HG03060 (cell line): ENCODE data around the gene SUPT7L.
"Not testable (repeated sequence)": the region's sequence is repeated elsewhere in the genome, so short reads cannot be mapped to it uniquely, and the experiment has no call there.

ENCODE experiments used
- ATAC-seq: cut with Tn5 transposase; IDR thresholded peaks from one replicate; pipeline ENCODE4 v1.9.1; 2021; ENCODE audit warnings: low read depth, moderate number of reproducible peaks; ENCODE audit not compliant: unreplicated experiment

The SUPT7L gene

DNA sequence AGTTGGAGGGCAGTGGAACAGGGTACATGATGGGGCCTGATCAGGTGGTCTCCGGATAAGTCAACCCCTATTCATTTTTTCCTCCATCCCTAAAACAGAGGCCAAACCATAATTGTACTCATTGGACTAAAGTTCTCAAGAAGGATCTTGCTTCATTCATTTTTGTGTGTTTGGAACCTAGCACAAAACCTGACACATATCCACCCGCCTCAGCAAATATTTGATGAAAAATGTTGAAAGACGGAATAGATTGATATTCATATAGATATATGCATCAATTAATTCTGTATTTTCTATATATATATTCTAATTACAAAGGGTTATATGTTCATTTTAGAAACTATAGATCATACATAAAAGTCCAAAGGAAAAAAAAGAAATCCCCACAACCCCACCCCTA lies 22.2 kb upstream of the SUPT7L start:
- ATAC-seq: no peak

DNA sequence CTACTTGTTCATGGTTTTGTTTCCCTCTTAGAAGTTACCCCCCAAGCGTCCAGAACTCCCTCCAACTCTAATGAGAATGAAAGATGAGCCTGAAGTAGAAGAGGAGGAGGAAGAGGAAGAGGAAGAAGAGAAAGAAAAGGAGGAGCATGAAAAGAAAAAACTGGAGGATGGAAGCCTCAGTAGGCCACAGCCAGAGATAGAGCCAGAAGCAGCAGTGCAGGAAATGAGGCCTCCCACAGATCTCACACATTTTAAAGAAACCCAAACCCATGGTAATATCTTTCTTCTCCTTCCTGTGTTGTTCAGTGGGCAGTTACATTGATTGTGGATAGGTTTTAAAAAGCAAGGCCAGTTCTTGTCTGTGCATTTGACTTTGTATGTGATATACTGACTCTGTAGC lies 21.6 kb upstream of the SUPT7L start:
- ATAC-seq: not testable (repeated sequence)

DNA sequence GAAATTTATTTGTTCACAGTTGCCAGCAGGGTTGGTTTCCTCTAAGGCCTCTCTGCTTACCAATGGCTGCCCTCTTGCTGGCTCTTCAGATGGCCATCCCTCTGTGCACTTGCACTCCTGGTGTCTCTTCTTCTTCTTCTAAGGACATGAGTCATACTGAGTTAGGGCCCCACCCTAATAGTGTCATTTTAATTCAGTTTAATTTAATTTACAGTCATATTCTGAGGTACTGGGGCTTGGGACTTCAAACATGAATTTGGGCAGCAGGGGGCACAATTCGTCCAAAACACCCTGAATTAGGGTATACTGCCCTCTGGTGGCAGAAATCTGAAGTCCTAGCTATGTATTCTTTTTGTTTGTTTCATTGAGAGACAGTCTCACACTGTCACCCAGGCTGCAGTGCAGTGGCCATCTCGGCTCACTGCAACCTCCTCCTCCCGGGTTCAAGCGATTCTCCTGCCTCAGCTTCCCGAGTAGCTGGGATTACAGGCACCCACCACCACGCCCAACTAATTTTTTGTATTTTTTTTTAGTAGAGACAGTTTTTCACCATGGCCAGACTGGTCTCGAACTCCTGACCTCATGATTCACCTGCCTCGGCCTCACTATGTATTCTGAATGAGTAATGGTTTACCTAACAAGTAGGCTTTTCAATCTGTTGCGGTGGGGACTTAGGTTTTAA lies 20.1 kb upstream of the SUPT7L start:
- no peak for ATAC-seq

DNA sequence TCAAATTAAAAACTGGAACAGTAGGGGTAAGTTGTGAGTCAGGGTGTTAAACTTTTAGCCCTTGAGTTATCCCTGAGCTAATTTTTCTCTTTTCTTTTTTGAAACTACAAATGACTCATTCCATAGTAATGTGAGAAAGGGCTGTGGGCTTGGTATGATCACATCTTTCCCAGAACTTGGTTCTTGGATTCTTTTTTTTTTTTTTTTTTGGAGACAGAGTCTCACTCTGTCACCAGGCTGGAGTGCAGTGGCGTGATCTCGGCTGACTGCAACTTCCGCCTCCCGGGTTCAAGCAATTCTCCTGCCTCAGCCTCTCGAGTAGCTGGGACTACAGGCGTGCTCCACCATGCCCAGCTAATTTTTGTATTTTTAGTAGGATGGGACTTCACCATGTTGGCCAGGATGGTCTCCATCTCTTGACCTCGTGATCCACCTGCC lies 18.9 kb upstream of the SUPT7L start:
- not testable (repeated sequence) for ATAC-seq

DNA sequence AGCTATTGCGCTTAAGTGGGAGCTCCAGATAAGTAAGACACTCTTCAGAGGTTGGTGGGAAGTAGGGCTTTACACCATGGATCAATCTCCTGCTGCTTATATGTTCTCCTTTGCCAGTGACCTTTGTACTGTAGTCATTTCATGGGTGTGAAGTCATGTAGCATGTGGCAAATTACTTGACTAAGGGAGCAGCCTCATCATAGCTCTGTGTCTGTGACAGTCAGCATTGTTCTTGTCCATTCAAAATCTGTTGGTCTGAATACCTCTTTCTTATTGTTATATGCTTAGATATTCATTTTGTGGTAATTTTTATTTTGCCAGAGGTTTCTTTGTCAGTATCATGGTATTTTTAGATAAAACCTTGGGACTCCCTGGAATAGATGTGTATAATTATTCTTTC lies 18.4 kb upstream of the SUPT7L start:
- no peak for ATAC-seq

DNA sequence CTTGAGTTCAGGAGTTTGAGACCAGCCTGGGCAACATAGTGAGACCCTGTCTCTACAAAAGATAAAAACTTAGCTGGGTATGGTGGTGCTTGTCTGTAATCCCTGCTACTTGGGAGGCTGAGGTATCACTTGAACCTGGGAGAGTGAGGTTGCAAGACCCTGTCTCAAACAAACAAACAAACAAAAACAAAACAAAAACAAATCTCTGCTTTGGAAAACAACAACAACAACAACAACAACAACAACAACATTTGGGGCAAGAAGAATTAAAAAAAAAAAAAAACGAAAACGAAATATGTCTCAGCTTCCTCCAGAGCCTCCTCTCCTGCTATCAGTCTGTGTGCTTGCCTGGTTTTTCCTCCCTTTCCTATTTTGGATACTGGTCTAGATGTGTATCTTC lies 17.2 kb upstream of the SUPT7L start:
- ATAC-seq: no peak

DNA sequence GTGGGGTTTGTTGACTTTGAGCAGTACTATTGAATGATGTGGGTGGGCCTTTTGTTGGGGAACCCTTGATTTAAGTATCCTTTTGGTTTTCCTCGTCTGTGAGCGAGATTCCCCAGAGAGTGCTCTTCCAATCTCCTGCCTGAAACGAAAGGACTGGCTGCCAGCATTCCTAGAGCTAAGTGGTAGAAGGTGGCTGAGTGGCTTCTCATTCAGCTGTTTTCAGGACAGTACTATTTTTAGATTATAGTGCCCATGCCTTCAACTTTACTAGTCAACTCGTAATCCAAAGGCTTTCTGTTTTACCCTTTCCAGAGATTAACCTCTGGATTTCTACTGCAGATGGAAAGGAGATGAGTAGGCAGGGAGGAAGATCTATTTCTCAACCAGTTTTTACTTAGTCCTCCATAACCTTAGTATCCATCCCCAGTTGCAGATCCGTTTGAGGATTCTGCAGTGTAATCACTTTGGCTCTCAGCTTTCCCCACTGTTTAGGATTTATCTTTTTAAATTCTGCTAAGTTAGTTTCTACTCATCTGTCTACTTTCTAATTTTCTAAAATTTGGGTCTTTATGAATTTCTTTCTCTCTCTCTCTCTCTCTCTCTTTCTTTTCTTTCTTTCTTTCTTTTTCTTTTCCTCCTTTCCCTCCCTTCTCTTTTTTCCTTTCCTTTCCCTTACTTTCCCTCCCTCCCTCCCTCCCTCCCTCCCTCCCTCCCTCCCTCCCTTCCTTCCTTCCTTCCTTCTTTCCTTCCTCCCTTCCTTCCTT lies 9.5 kb upstream of the SUPT7L start:
- no peak for ATAC-seq

DNA sequence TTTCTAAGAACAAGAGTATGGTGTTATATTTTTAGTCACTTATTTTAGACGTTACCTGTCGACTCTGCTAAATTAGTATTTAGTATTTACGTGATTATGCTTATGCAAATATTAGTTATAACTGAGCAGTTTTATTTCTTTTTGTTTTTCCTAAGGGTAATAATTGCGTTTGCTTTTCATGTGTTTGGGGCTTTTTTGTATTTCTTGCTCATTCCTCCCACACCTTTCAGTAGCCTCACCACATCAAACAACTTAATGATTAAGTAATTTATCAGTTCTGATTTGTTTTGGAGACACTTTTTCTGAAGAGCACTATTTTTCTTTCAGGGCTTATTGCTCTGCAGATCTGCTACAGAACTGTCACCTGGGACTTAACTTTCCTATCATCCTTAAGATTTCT lies 7.8 kb upstream of the SUPT7L start:
- ATAC-seq: no peak

DNA sequence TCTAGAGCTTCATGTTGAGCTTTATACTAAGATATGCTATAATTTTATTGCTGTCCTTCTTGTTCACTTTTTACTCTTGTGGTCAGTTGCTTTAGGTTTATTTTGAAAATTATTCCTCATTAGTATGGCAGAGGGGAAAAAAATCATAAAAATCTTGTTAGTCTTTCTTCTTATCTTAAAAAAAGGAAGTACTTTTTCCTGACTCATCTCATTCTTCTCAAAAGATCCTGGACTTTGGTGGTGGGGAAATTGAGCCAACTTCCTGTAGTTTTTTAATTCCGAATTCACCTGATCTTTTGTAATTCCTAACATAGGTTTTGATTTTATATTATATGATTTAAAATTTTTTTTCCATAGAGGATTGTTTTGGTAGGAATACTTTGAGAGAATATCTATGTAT lies 4.0 kb upstream of the SUPT7L start:
- ATAC-seq: no peak

DNA sequence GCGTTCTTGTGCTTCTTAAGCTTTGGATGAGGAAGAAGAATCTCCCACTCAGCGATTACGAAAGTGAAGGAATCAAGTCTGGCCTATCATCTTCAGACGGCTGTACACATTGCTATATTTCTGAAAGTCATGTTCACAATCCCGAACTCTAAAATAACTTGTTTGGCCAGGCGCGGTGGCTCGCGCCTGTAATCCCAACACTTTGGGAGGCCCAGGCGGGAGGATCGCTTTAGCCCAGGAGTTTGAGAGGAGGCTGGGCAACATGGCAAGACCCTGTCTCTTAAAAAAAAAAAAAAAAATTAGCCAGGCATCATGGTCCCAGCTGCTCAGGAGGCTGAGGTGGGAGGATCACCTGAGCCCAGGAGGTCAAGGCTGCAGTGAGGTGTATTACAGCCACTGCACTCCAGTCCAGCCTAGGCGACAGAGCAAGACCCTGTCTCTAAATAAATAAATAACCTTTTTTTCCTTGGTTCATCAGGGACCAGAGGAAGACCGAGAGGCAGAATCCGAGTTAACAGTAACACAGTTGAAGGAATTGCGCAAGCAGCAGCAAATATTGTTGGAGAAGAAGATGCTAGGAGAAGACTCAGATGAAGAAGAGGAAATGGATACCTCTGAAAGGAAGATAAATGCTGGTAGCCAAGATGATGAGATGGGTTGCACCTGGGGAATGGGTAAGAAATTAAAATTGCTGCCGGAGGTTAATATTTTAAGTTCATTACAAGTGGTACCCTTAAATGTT lies 1.4 kb upstream of the SUPT7L start:
- no peak for ATAC-seq

DNA sequence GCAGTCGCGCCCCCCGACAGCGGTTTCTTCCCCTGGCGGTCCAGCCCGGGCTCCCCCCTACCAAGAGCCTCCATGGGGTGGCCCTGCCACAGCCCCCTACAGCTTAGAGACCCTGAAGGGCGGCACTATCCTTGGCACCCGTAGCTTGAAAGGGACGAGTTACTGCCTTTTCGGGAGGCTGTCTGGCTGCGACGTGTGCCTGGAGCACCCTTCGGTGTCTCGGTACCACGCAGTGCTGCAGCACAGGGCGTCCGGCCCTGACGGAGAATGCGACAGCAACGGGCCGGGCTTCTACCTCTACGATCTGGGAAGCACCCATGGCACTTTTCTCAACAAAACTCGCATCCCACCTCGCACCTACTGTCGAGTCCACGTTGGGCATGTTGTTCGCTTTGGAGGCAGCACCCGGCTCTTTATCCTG lies 750 bp upstream of the SUPT7L start:
- ATAC-seq: no peak

DNA sequence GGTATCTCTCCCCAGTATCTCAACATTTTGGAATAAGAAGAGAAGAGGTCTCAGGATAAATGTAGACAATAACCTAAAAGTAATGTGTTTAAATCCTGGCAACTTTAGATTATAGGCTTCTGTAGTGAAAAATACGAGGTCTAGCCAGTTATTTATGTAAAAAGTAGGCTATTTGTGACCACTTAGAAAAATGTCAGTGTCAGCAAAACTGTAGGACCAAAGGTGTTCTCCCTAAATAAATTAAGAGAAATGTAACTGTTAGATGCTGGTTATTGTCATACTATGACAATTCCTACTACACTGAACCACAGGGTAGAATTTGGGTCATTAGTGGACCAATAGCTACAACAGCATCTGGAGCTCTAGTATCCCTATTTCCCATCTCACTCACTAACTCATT lies 2.0 kb downstream of the SUPT7L start:
- no peak for ATAC-seq

DNA sequence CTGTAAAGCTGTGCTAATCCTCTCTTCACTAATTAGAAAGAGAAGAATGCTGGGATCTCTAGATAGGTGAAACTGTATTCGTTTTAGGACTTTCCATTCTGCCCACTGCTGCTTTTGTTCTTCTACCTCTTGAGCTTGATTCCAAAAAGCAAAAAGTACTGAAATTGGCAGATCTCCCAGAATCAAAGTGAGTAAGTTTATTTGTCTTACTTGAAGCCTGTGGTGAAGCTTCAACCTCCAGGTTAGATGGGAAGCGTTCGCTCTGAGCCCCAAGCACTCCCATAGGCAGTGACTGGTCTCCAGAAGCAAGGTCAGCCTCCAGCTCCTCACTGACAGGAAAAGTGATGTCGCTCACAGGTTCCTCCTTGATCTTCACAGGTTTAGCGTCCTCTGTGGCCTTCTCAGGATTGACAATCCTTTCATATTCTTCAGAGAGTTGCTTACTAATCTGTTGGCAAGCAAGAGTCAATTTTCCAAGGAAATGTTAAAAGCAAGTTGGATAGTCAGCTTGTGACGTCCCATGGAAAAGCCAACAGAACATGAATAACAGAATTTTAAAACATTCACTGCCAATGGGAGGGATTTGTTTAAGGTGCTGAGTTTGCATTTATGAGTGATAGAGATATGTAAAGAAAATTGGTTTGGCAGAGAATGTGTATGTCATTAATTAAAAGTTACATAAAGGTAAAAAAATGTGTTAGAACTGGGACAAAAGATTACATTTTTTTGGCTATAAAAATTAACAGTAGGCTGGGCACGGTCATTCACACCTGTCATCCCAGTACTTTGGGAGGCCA lies 8.1 kb downstream of the SUPT7L start:
- no peak for ATAC-seq

DNA sequence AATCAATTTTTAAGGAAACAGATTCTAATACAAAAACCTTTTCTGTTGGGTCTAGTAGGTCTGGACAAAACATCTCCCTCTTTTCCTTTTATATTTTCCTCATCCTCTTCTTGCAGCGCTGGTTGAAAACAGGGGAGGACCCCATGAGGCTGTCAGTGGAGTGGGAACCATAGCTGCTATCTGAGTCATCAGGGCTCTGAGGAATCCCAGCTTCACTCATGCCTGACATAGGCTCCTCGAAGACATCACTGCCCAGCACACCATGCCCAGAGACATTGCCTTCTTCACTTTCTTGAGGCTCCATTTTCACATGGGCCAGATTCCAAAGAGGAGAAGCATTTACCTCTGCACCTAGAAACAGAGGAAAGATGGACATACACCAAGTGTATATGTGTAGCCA lies 10.0 kb downstream of the SUPT7L start:
- ATAC-seq: no peak

DNA sequence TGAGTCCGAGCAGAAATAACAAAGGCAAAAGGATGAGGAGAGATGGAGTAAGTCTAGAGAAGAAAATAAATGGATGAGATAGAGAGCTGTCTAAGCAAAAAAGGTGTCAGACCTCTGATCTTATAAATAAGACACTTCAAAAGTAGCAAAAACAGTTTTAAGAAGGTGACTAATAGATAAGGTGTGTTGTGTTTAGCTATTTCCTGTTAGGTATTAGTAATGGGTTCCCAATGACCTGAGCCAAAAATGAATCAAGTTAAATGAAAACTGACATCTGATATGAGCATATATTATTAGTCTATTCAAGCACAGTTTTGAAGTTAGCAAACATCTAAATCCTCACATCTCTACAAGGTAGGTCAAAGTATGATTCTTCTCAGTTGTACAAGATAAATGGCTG lies 10.6 kb downstream of the SUPT7L start:
- no peak for ATAC-seq

DNA sequence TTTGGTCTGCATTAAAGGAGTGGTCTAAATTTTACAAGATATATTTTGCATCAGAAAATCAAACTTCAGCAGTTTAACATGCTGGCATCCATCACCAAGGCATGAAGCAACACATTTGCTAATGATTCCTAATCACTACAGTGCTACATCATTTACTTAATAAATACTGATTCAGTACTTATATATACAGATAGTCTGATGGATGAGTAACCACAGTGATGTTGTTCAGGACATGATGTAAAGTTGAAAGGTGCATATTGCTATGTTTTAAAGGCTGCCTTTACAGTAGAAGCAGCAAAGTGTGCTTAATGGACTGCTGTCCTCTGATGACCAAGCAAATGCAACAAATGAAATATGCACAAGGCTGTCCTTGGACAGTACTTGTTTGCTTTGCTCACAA lies 11.1 kb downstream of the SUPT7L start:
- ATAC-seq: no peak

DNA sequence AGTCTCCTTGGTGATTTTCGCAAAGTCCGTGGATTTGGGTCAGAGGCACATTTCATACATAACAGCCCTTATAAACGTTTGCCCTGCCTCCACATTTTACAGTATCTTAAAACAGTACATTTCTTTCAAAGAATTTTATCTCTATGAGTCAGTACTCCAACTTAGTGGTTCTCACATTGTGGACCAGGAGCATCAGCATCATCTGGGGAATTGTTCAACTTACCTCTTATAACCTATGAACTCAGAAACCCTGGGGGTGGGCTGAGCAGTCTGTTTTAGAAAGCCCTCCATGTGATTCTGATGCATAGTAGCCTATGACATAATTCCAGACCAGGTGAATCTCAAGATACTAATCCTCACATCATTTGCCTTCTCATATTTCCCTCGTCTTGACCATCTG lies 12.4 kb downstream of the SUPT7L start:
- no peak for ATAC-seq

DNA sequence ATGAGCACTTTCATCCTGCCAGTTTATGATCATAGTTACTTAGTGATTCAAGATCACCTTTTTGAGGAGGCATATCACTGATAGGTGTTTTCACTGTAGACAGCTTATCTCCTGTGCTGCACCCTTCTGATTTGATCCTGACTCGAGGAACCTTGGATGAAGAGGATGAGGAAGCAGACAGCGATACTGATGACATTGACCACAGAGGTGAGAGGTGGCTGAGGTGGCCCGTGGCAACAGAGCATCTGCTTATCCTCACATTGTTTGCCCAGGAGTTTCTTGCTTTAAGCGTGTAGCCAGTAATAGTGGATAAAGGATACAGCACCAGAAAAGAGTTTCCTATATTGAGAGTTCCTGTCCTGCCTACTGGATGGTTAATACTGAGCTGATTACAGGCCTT lies 15.7 kb downstream of the SUPT7L start:
- no peak for ATAC-seq

DNA sequence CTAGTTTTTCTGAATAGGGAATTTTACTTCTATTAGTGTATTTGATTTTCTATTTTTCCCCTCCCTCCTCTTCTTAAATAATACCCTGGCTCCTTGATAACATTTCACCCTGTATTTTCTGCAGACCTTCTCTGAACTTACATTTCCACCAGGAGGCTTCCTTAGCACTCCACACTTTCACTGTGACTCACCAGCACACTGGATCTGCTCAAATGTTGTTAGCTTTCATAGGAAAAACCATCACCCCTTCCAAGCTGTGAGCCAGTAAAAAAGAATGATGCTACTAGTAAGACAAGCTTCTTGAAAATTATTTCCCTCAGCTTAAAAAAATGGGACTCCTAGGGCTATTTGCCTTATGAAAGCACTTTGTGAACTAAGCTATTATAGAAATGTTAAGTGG lies 16.1 kb downstream of the SUPT7L start:
- ATAC-seq: no peak

DNA sequence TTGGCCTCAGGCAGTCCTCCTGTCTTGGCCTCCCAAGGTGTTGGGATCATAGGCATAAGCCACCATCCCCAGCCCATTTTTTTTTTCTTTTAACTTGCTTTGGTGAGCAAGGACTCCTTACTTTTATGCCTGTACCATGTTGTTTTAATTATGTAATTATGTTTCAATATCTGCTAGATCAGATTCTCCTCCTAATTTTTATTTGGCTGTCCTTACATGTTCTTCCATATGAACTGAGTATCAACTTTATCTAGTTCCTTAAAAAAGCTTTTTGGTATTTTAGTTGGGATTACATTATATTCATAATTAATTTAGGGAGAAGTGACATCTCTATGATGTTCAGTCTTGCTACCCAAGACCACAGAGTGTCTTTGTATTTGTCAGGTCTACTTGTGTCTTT lies 18.2 kb downstream of the SUPT7L start:
- ATAC-seq: no peak

DNA sequence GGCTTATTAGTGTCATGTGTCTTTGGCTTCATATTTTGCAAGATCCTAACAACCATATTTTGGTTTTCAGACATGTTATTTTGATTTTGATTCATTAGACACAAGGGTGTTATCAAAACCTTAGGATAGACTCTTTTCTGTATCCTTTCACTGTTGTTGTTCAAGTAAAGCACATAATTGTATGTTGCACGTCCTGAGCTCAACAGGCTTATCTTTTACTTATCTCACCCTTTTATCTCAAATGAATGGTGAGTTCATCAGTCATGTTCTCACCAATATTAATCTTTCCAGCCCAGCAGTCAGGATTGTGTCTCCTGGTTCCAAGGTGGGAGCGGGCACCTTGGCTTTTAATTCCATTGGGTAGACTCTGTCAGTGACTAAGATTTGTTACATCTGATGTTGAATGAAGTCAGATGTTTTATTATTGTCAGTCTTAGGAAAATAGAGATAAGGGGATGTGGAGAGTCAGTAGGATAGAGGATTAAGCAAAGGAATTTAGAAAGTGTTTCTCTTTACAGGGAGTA lies 22.6 kb downstream of the SUPT7L start:
- no peak for ATAC-seq
